ENCODE results near the gene NKAP. TPM values are rescaled to one million over a fixed set of nuclear protein-coding genes. Genes with fewer than 3 reads are reported as not detected.

NKAP gene
- total RNA-seq, 2 experiments from 2014 or later, result 6.9 to 11.9 TPM

GRCh38 chrX:119871245-119871598 lies 72.3 kb downstream of the NKAP start:
- intact Hi-C loops (cut with micrococcal nuclease; ENCODE audit: unreplicated experiment), result loop anchor here (2.0 kb wide), 1 partner anchor 18 kb away; the partner anchor contains the start of gene UPF3B
- Histone ChIP-seq H3K4me3 (ENCODE audit: low read depth, low read length, poor library complexity, severe bottlenecking) (peak overlapping the region; percentile 91), H3K9me3 (ENCODE audit: low read length) (no peaks in the 10 kb centered on the region), H3K4me2 (ENCODE audit: low read length) (peak overlapping the region; percentile 88), H3K9me2 (ENCODE audit: insufficient read depth, low read length) (no peaks in the 10 kb centered on the region), H3K36me3 (ENCODE audit: insufficient read depth, low read length) (peaks cover 15% of the 10 kb centered on the region), H4K20me1 (ENCODE audit: insufficient read depth, low read length) (peaks cover 4% of the 10 kb centered on the region; the same call in 1 of the 2 replicates), H3K27ac (ENCODE audit: low read depth, low read length, poor library complexity, severe bottlenecking) (peak overlapping the region; percentile 93), H3K79me2 (ENCODE audit: insufficient read depth, low read depth, low read length) (peaks cover 42% of the 10 kb centered on the region), H2AFZ (ENCODE audit: low read length) (peak overlapping the region; percentile 65; the same call in 1 of the 2 replicates), H3K4me1 (ENCODE audit: insufficient read depth, low read length, poor library complexity, severe bottlenecking) (peaks cover 18% of the 10 kb centered on the region)
- no peak for DNase-seq (ENCODE audit: low spot score)
- no peak for TF ChIP-seq CTCF (conservative IDR thresholded peaks at IDR 0.05; ENCODE audit: low read length)
- no peak for TF ChIP-seq EZH2phosphoT487 (IDR thresholded peaks at IDR 0.05; ENCODE audit: borderline replicate concordance, low read depth, low read length)
- POLR2A ChIA-PET, result interaction anchor here (0.9 to 2.7 kb wide), 4 partner anchors 9 to 408 kb away, joined by 3 to 14 read pairs (median 4); partner anchors contain the start of gene UPF3B
- CTCF ChIA-PET (ENCODE audit: unreplicated experiment), result interaction anchor here (0.6 kb wide), 1 partner anchor 18 kb away, joined by 3 read pairs; no protein-coding TSS in a partner anchor
- TSS peak; percentile 88 for BruUV-seq (replicated peaks)

Other genes with a start within 250 kb of the NKAP start
- gene SOWAHD, start 185.2 kb downstream of the NKAP start, total RNA-seq (2014; rRNA removed; shearing (Covaris generic)), result not detected in 2 replicates
- 0.29 and 0.55 TPM in 2 replicates for gene SOWAHD, start 185.2 kb downstream of the NKAP start, total RNA-seq (2022)
- gene RPL39, start 152.1 kb downstream of the NKAP start, total RNA-seq (2014; rRNA removed; shearing (Covaris generic)), result 1,897 and 2,118 TPM in 2 replicates
- 2,029 and 2,070 TPM in 2 replicates for gene RPL39, start 152.1 kb downstream of the NKAP start, total RNA-seq (2022)
- gene UPF3B, start 90.8 kb downstream of the NKAP start, total RNA-seq (2014; rRNA removed; shearing (Covaris generic)), result 8.7 and 10.8 TPM in 2 replicates
- gene UPF3B, start 90.8 kb downstream of the NKAP start, total RNA-seq (2022), result 25.1 and 25.5 TPM in 2 replicates
- 32.8 and 37.4 TPM in 2 replicates for gene RNF113A, start 72.0 kb downstream of the NKAP start, total RNA-seq (2014; rRNA removed; shearing (Covaris generic))
- 25.2 and 26.4 TPM in 2 replicates for gene RNF113A, start 72.0 kb downstream of the NKAP start, total RNA-seq (2022)
- 61.3 and 82.1 TPM in 2 replicates for gene NDUFA1, start 71.9 kb downstream of the NKAP start, total RNA-seq (2014; rRNA removed; shearing (Covaris generic))
- 66.7 and 86.3 TPM in 2 replicates for gene NDUFA1, start 71.9 kb downstream of the NKAP start, total RNA-seq (2022)
- gene AKAP14, start 47.9 kb downstream of the NKAP start, total RNA-seq (2014; rRNA removed; shearing (Covaris generic)), result not detected in 2 replicates
- gene AKAP14, start 47.9 kb downstream of the NKAP start, total RNA-seq (2022), result not detected in 2 replicates
- not detected in 2 replicates for gene RHOXF2B, start 133.9 kb upstream of the NKAP start, total RNA-seq (2014; rRNA removed; shearing (Covaris generic))
- gene RHOXF2B, start 133.9 kb upstream of the NKAP start, total RNA-seq (2022), result not detected in 2 replicates
- gene RHOXF1, start 172.2 kb upstream of the NKAP start, total RNA-seq (2014; rRNA removed; shearing (Covaris generic)), result 1.5 TPM in 1 of 2 replicates, not detected in the other
- gene RHOXF1, start 172.2 kb upstream of the NKAP start, total RNA-seq (2022), result not detected in 2 replicates
- gene RHOXF2, start 214.9 kb upstream of the NKAP start, total RNA-seq (2014; rRNA removed; shearing (Covaris generic)), result not detected in 2 replicates
- not detected in 2 replicates for gene RHOXF2, start 214.9 kb upstream of the NKAP start, total RNA-seq (2022)

Measured in OCI-LY7 (cell line).